GM23338 (cell line): ENCODE measurements around the gene JAKMIP3. TPM values are rescaled to one million over a fixed set of nuclear protein-coding genes. Genes with fewer than 3 reads are reported as not detected.

Experiments
- ATAC-seq: fragments of 200-7000 bp; cut with Tn5 transposase; 3 replicates; pipeline ENCODE4 v1.9.1; 2020
- DNase-seq: peaks from one replicate; pipeline ENCODE4 v3.0.0-alpha.2; 2015; ENCODE audit warnings: low spot score
- H2AFZ ChIP-seq: fragments of 200-600 bp; sonication (generic); 2 replicates; pipeline ENCODE4 v1.8.0; 2016; ENCODE audit warnings: antibody characterized with exemption, mild to moderate bottlenecking, moderate library complexity
- H3F3A ChIP-seq: fragments of 200-600 bp; sonication (generic); replicated peaks from 2 replicates; pipeline ENCODE4 v1.8.0; 2017; ENCODE audit warnings: antibody characterized with exemption, mixed run types, low read depth
- H3K27ac ChIP-seq: fragments of 200-600 bp; sonication (generic); 2 replicates; pipeline ENCODE4 v1.6.1; 2016; ENCODE audit warnings: low read depth
- H3K27me3 ChIP-seq: fragments of 200-600 bp; sonication (generic); 2 replicates; pipeline ENCODE4 v1.8.0; 2016; ENCODE audit warnings: mild to moderate bottlenecking, mixed run types, moderate library complexity; ENCODE audit not compliant: insufficient read depth
- H3K36me3 ChIP-seq: fragments of 200-600 bp; sonication (generic); 2 replicates; pipeline ENCODE4 v1.8.0; 2016; ENCODE audit warnings: mild to moderate bottlenecking; ENCODE audit not compliant: insufficient read depth
- H3K4me1 ChIP-seq: fragments of 200-600 bp; sonication (generic); 2 replicates; pipeline ENCODE4 v1.8.0; 2016; ENCODE audit warnings: mild to moderate bottlenecking, moderate library complexity; ENCODE audit not compliant: insufficient read depth
- H3K4me2 ChIP-seq: fragments of 200-600 bp; sonication (generic); 2 replicates; pipeline ENCODE4 v1.7.1; 2017; ENCODE audit warnings: mixed run types
- H3K4me3 ChIP-seq: fragments of 200-600 bp; sonication (generic); 2 replicates; pipeline ENCODE4 v1.6.1; 2016; ENCODE audit warnings: mixed run types
- H3K79me2 ChIP-seq: fragments of 200-600 bp; sonication (generic); replicated peaks from 2 replicates; pipeline ENCODE4 v1.8.0; 2017; ENCODE audit warnings: mild to moderate bottlenecking; ENCODE audit not compliant: insufficient read depth
- H3K9me2 ChIP-seq: fragments of 200-600 bp; sonication (generic); 2 replicates; pipeline ENCODE4 v1.8.0; 2017; ENCODE audit not compliant: insufficient read depth
- H4K20me1 ChIP-seq: fragments of 200-600 bp; sonication (generic); replicated peaks from 2 replicates; pipeline ENCODE4 v1.8.0; 2017; ENCODE audit warnings: mild to moderate bottlenecking; ENCODE audit not compliant: insufficient read depth
- H3K27ac Mint-ChIP-seq: 2 replicates; pipeline ENCODE4 v1.8.0; 2020; ENCODE audit warnings: inconsistent platforms, mild to moderate bottlenecking, moderate library complexity, mixed read lengths
- H3K27me3 Mint-ChIP-seq: 3 replicates; pipeline ENCODE4 v1.8.0; 2022; ENCODE audit warnings: low read depth, mild to moderate bottlenecking, moderate library complexity, mixed read lengths, inconsistent platforms; ENCODE audit not compliant: insufficient read depth, poor library complexity
- H3K36me3 Mint-ChIP-seq: 3 replicates; pipeline ENCODE4 v1.8.0; 2021; ENCODE audit warnings: low read depth, mild to moderate bottlenecking, inconsistent platforms, moderate library complexity, mixed read lengths
- H3K4me1 Mint-ChIP-seq: 3 replicates; pipeline ENCODE4 v1.8.0; 2020; ENCODE audit warnings: mild to moderate bottlenecking, inconsistent platforms, mixed read lengths
- H3K4me3 Mint-ChIP-seq: 3 replicates; pipeline ENCODE4 v1.8.0; 2021; ENCODE audit warnings: moderate library complexity, mild to moderate bottlenecking, inconsistent platforms, mixed read lengths
- H3K9me3 Mint-ChIP-seq: 3 replicates; pipeline ENCODE4 v1.8.0; 2020; ENCODE audit warnings: moderate library complexity, mild to moderate bottlenecking, inconsistent platforms, mixed read lengths
- CREB1 ChIP-seq: fragments of 250-450 bp; sonication (Bioruptor Pico); IDR thresholded peaks from 2 replicates; pipeline ENCODE4 v1.5.0; 2020; ENCODE audit warnings: low read depth, mild to moderate bottlenecking, moderate library complexity
- EZH2 ChIP-seq: fragments of 200-600 bp; sonication (generic); IDR thresholded peaks from one replicate; pipeline ENCODE4 v1.8.0; 2017; ENCODE audit warnings: antibody characterized with exemption, mild to moderate bottlenecking, low read depth; ENCODE audit not compliant: unreplicated experiment
- JUNB ChIP-seq: IDR thresholded peaks from one replicate; pipeline ENCODE4 v1.6.1; 2016; ENCODE audit warnings: antibody characterized with exemption; ENCODE audit not compliant: unreplicated experiment
- NANOG ChIP-seq: IDR thresholded peaks from 2 replicates; pipeline ENCODE4 v1.6.1; 2016; ENCODE audit warnings: antibody characterized with exemption, borderline replicate concordance
- REST ChIP-seq: IDR thresholded peaks from one replicate; pipeline ENCODE4 v1.6.1; 2018; ENCODE audit warnings: antibody characterized with exemption; ENCODE audit not compliant: unreplicated experiment
- STAT1 ChIP-seq: IDR thresholded peaks from one replicate; pipeline ENCODE4 v1.6.1; 2016; ENCODE audit warnings: antibody characterized with exemption; ENCODE audit not compliant: unreplicated experiment
- ZNF114 ChIP-seq: fragments of 250-450 bp; sonication (Bioruptor Pico); IDR thresholded peaks from 2 replicates; pipeline ENCODE4 v1.5.0; 2020; ENCODE audit warnings: mild to moderate bottlenecking, moderate library complexity
- polyA plus RNA-seq: library from polyadenylated mRNA; unstranded; fragments of >200 nt; fragmentation: Nextera tagmentation; extraction: Ambion mirVana; gene quantifications from 2 replicates; pipeline ENCODE4 v1.2.1, GENCODE V29; 2016
- total RNA-seq: library from RNA; depleted of rRNA; stranded (reverse); fragments of >200 nt; shearing (Covaris generic); gene quantifications from 2 replicates; pipeline ENCODE4 v1.2.3, GENCODE V29; 2014
- TF ChIP-seq, protein P1 (sequence below): IDR thresholded peaks from 2 replicates; pipeline ENCODE4 v1.6.1; 2016; ENCODE audit warnings: antibody characterized with exemption
- TF ChIP-seq, protein P2 (sequence below), 2 experiments: fragments of 200-600 bp in 1 of 2; sonication (generic) in 1 of 2; conservative IDR thresholded peaks; 2 replicates each; pipeline versions ENCODE4 v1.5.1 to v1.6.1; 2016 to 2017; ENCODE audit warnings: antibody characterized with exemption in 2 of 2, low read depth in 2 of 2, mild to moderate bottlenecking in 2 of 2, moderate library complexity in 1 of 2

The JAKMIP3 gene
- total and polyA plus RNA-seq, 2 experiments from 2014 or later: 0.87 to 1.2 TPM

- Mint-ChIP-seq H3K27ac (peak overlapping the region; percentile 43; the same call in 1 of the 2 replicates), H3K36me3 (no peaks in the 10 kb centered on the region)
- no peak for ATAC-seq
Observed at GRCh38 chr10:132112611-132113010, 46.9 kb downstream of the JAKMIP3 start.

More at GRCh38 chr10:132112611-132113010, 46.9 kb downstream of the JAKMIP3 start:
- H3K4me1 Mint-ChIP-seq: no peaks in the 10 kb centered on the region; the same call in 2 of the 3 replicates
- Histone ChIP-seq H3K36me3 (no peaks in the 10 kb centered on the region), H3K27me3 (no peaks in the 10 kb centered on the region), H3K4me2 (no peak overlapping the region), H3K9me2 (no peaks in the 10 kb centered on the region), H2AFZ (no peak overlapping the region), H3K27ac (no peak overlapping the region), H3K4me3 (no peak overlapping the region), H3F3A (no peaks in the 10 kb centered on the region), H3K79me2 (no peaks in the 10 kb centered on the region), H4K20me1 (no peaks in the 10 kb centered on the region), H3K4me1 (no peaks in the 10 kb centered on the region)
- no peak overlapping the region for H3K4me3 Mint-ChIP-seq
- TF ChIP-seq, protein P1, sequence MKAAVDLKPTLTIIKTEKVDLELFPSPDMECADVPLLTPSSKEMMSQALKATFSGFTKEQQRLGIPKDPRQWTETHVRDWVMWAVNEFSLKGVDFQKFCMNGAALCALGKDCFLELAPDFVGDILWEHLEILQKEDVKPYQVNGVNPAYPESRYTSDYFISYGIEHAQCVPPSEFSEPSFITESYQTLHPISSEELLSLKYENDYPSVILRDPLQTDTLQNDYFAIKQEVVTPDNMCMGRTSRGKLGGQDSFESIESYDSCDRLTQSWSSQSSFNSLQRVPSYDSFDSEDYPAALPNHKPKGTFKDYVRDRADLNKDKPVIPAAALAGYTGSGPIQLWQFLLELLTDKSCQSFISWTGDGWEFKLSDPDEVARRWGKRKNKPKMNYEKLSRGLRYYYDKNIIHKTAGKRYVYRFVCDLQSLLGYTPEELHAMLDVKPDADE: no peak
- TF ChIP-seq EZH2 (no peak), NANOG (no peak), ZNF114 (CRISPR knock-in tag) (no peak), REST (no peak), STAT1 (no peak), CREB1 (CRISPR knock-in tag) (no peak), JUNB (no peak)
- TF ChIP-seq, protein P2, sequence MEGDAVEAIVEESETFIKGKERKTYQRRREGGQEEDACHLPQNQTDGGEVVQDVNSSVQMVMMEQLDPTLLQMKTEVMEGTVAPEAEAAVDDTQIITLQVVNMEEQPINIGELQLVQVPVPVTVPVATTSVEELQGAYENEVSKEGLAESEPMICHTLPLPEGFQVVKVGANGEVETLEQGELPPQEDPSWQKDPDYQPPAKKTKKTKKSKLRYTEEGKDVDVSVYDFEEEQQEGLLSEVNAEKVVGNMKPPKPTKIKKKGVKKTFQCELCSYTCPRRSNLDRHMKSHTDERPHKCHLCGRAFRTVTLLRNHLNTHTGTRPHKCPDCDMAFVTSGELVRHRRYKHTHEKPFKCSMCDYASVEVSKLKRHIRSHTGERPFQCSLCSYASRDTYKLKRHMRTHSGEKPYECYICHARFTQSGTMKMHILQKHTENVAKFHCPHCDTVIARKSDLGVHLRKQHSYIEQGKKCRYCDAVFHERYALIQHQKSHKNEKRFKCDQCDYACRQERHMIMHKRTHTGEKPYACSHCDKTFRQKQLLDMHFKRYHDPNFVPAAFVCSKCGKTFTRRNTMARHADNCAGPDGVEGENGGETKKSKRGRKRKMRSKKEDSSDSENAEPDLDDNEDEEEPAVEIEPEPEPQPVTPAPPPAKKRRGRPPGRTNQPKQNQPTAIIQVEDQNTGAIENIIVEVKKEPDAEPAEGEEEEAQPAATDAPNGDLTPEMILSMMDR (conservative IDR thresholded peaks at IDR 0.05; ENCODE audit: low read depth in 2 of 2): no peak
- no peak for DNase-seq
- H3K27me3 Mint-ChIP-seq: peaks cover 9% of the 10 kb centered on the region
- no peaks in the 10 kb centered on the region for H3K9me3 Mint-ChIP-seq
